ENCODE results near the gene TOLLIP. TPM values are rescaled to one million over a fixed set of nuclear protein-coding genes. Genes with fewer than 3 reads are reported as not detected.

TOLLIP gene
- polyA plus RNA-seq, 3 donors from 2014 or later, result 40.5 to 47.8 (median 42.2) TPM

- no peak for DNase-seq
- Mint-ChIP-seq H3K36me3 (no peaks in the 10 kb centered on the region), H3K4me3 (no peak overlapping the region), H3K27ac (peak overlapping the region in 1 of 6 donors; percentile 38), H3K27me3 (ENCODE audit: low read depth in 3 of 3) (peaks cover 2 to 12% (median 9%) of the 10 kb centered on the region in 3 donors), H3K4me1 (peaks cover 0 to 2% of the 10 kb centered on the region in 2 donors), H3K9me3 (no peaks in the 10 kb centered on the region)
Measured at GRCh38 chr11:1317993-1318392, 8.6 kb upstream of the TOLLIP start.

GRCh38 chr11:1317432-1317831 lies 8.0 kb upstream of the TOLLIP start:
- H3K4me1 Mint-ChIP-seq, result peaks cover 0 to 2% of the 10 kb centered on the region in 2 donors
- H3K9me3 Mint-ChIP-seq, result no peaks in the 10 kb centered on the region
- H3K27me3 Mint-ChIP-seq (ENCODE audit: low read depth in 3 of 3), result peaks cover 4 to 9% (median 9%) of the 10 kb centered on the region in 3 donors
- no peak overlapping the region for H3K27ac Mint-ChIP-seq
- H3K36me3 Mint-ChIP-seq, result no peaks in the 10 kb centered on the region
- no peak for DNase-seq
- H3K4me3 Mint-ChIP-seq, result no peak overlapping the region

GRCh38 chr11:1310772-1311468 lies 1.5 kb upstream of the TOLLIP start:
- DNase-seq, result peak in 2 of 3 donors; percentile 33 to 49
- peaks cover 17 to 28% (median 18%) of the 10 kb centered on the region in 3 donors for H3K27me3 Mint-ChIP-seq (ENCODE audit: low read depth in 3 of 3)
- peaks cover 37% of the 10 kb centered on the region in 2 donors for H3K4me1 Mint-ChIP-seq
- peak overlapping the region; percentile 81 to 89 (median 82) for H3K4me3 Mint-ChIP-seq
- no peaks in the 10 kb centered on the region for H3K36me3 Mint-ChIP-seq
- H3K9me3 Mint-ChIP-seq, result no peaks in the 10 kb centered on the region
- H3K27ac Mint-ChIP-seq, result peak overlapping the region; percentile 80 to 96 (median 86)

GRCh38 chr11:1310318-1310687 lies 871 bp upstream of the TOLLIP start:
- H3K9me3 Mint-ChIP-seq, result no peaks in the 10 kb centered on the region
- peak overlapping the region; percentile 80 to 96 (median 86) for H3K27ac Mint-ChIP-seq
- no peak for DNase-seq
- peaks cover 17 to 25% (median 18%) of the 10 kb centered on the region in 3 donors for H3K27me3 Mint-ChIP-seq (ENCODE audit: low read depth in 3 of 3)
- peaks cover 37 to 38% of the 10 kb centered on the region in 2 donors for H3K4me1 Mint-ChIP-seq
- H3K36me3 Mint-ChIP-seq, result no peaks in the 10 kb centered on the region
- peak overlapping the region; percentile 81 to 89 (median 82) for H3K4me3 Mint-ChIP-seq

GRCh38 chr11:1308743-1309497 lies 512 bp downstream of the TOLLIP start:
- peak overlapping the region; percentile 60 to 96 (median 91) for H3K27ac Mint-ChIP-seq
- peaks cover 17 to 19% (median 18%) of the 10 kb centered on the region in 3 donors for H3K27me3 Mint-ChIP-seq (ENCODE audit: low read depth in 3 of 3)
- H3K36me3 Mint-ChIP-seq, result no peaks in the 10 kb centered on the region
- peak overlapping the region; percentile 66 to 85 (median 80) for H3K4me3 Mint-ChIP-seq
- no peak for DNase-seq
- H3K9me3 Mint-ChIP-seq, result no peaks in the 10 kb centered on the region
- peaks cover 44 to 49% of the 10 kb centered on the region in 2 donors for H3K4me1 Mint-ChIP-seq

- no peaks in the 10 kb centered on the region for H3K36me3 Mint-ChIP-seq
- peaks cover 46 to 53% of the 10 kb centered on the region in 2 donors for H3K4me1 Mint-ChIP-seq
- H3K27ac Mint-ChIP-seq, result peak overlapping the region; percentile 60 to 94 (median 90)
- no peak for DNase-seq
- H3K9me3 Mint-ChIP-seq, result no peaks in the 10 kb centered on the region
- peaks cover 16 to 19% (median 18%) of the 10 kb centered on the region in 3 donors for H3K27me3 Mint-ChIP-seq (ENCODE audit: low read depth in 3 of 3)
- peak overlapping the region; percentile 66 to 81 (median 76) for H3K4me3 Mint-ChIP-seq
Measured at GRCh38 chr11:1307998-1308742, 1.3 kb downstream of the TOLLIP start.

- Mint-ChIP-seq H3K4me1 (peaks cover 47 to 58% of the 10 kb centered on the region in 2 donors), H3K36me3 (no peaks in the 10 kb centered on the region), H3K27me3 (ENCODE audit: low read depth in 3 of 3) (peaks cover 13 to 19% (median 18%) of the 10 kb centered on the region in 3 donors), H3K9me3 (no peaks in the 10 kb centered on the region), H3K4me3 (peak overlapping the region; percentile 58 to 80 (median 69)), H3K27ac (peak overlapping the region; percentile 49 to 94 (median 90))
- DNase-seq, result peak in 1 of 3 donors; percentile 11
Measured at GRCh38 chr11:1307163-1307870, 2.1 kb downstream of the TOLLIP start.

GRCh38 chr11:1306186-1307162 lies 3.0 kb downstream of the TOLLIP start:
- Mint-ChIP-seq H3K4me1 (peaks cover 47 to 54% of the 10 kb centered on the region in 2 donors), H3K27ac (peak overlapping the region in 4 of 6 donors; percentile 89 to 94 (median 91)), H3K27me3 (ENCODE audit: low read depth in 3 of 3) (peaks cover 10 to 19% (median 18%) of the 10 kb centered on the region in 3 donors), H3K36me3 (no peaks in the 10 kb centered on the region), H3K4me3 (peak overlapping the region in 3 of 5 donors; percentile 58 to 76 (median 66)), H3K9me3 (no peaks in the 10 kb centered on the region)
- no peak for DNase-seq

GRCh38 chr11:1305501-1306056 lies 3.9 kb downstream of the TOLLIP start:
- Mint-ChIP-seq H3K4me1 (peaks cover 38 to 45% of the 10 kb centered on the region in 2 donors), H3K27me3 (ENCODE audit: low read depth in 3 of 3) (peaks cover 7 to 13% (median 12%) of the 10 kb centered on the region in 3 donors), H3K36me3 (no peaks in the 10 kb centered on the region), H3K27ac (no peak overlapping the region), H3K4me3 (no peak overlapping the region), H3K9me3 (no peaks in the 10 kb centered on the region)
- DNase-seq, result no peak

GRCh38 chr11:1305063-1305495 lies 4.4 kb downstream of the TOLLIP start:
- Mint-ChIP-seq H3K27me3 (ENCODE audit: low read depth in 3 of 3) (peaks cover 6 to 12% (median 9%) of the 10 kb centered on the region in 3 donors), H3K9me3 (no peaks in the 10 kb centered on the region), H3K36me3 (peaks cover 0 to 3% (median 0%) of the 10 kb centered on the region in 3 donors), H3K4me3 (no peak overlapping the region), H3K4me1 (peaks cover 38 to 41% of the 10 kb centered on the region in 2 donors), H3K27ac (no peak overlapping the region)
- no peak for DNase-seq

- peak overlapping the region in 2 of 6 donors; percentile 34 to 61 for H3K27ac Mint-ChIP-seq
- no peak for DNase-seq
- H3K4me3 Mint-ChIP-seq, result peak overlapping the region in 1 of 5 donors; percentile 21
- peaks cover 0 to 3% (median 0%) of the 10 kb centered on the region in 3 donors for H3K36me3 Mint-ChIP-seq
- H3K27me3 Mint-ChIP-seq (ENCODE audit: low read depth in 3 of 3), result peaks cover 2 to 9% (median 6%) of the 10 kb centered on the region in 3 donors
- H3K9me3 Mint-ChIP-seq, result no peaks in the 10 kb centered on the region
- peaks cover 37 to 41% of the 10 kb centered on the region in 2 donors for H3K4me1 Mint-ChIP-seq
Measured at GRCh38 chr11:1304380-1304779, 5.1 kb downstream of the TOLLIP start.

- peaks cover 0 to 3% (median 0%) of the 10 kb centered on the region in 3 donors for H3K36me3 Mint-ChIP-seq
- H3K4me1 Mint-ChIP-seq, result peaks cover 37 to 43% of the 10 kb centered on the region in 2 donors
- no peak for DNase-seq
- no peaks in the 10 kb centered on the region for H3K9me3 Mint-ChIP-seq
- H3K27ac Mint-ChIP-seq, result peak overlapping the region in 2 of 6 donors; percentile 34 to 61
- H3K27me3 Mint-ChIP-seq (ENCODE audit: low read depth in 3 of 3), result peaks cover 2 to 8% (median 6%) of the 10 kb centered on the region in 3 donors
- peak overlapping the region in 1 of 5 donors; percentile 21 for H3K4me3 Mint-ChIP-seq
Measured at GRCh38 chr11:1303973-1304372, 5.5 kb downstream of the TOLLIP start.

All from immature natural killer cell (primary cell).